Measurements from ENCODE around the gene PRELID1.

DNA sequence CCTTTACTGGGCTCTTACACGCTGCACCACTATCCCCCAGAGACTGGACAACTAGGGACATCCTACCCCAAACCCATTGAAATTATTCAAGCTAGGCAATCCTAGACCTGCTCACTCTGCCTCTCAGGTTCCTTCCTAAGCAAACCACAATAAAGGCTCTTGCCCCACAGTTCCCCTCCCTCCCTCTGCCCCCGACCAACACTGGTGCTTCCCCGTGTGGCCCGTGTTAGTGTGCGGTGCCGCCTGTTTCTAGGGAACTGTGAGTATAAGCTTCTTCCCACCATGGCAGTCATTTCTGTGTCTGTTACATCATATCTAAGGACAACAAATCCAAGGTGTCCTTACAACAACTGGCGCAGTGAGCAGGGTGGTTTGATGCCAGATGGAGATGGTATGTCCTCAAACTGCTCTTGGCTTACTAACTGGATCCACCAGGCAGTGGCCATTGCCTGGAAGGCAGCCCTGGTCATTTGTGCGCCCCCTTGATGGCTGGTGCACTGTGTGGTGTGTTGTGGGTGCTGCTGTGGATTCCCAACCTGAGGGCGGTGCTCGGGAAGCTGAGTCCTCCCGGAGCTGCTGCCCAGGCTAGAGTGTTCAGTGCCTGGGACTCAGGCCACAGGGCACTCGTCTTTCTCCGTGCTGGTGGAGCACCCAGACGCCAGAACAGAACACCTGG, 16.5 kb downstream of the PRELID1 start:
- TF ChIP-seq TAF1 (IDR thresholded peaks at IDR 0.05; ENCODE audit: borderline replicate concordance, low read depth, low read length) (no peak), FOS (IDR thresholded peaks at IDR 0.05; ENCODE audit: borderline replicate concordance, extremely low read depth, insufficient read length) (no peak), POLR2A (IDR thresholded peaks at IDR 0.05; ENCODE audit: low read depth, low read length) (no peak), SMC3 (IDR thresholded peaks at IDR 0.05; ENCODE audit: borderline replicate concordance, low read length) (no peak), STAT1 (conservative IDR thresholded peaks at IDR 0.05) (no peak), NR2F1 (conservative IDR thresholded peaks at IDR 0.05) (no peak)
- TF ChIP-seq, protein P1, sequence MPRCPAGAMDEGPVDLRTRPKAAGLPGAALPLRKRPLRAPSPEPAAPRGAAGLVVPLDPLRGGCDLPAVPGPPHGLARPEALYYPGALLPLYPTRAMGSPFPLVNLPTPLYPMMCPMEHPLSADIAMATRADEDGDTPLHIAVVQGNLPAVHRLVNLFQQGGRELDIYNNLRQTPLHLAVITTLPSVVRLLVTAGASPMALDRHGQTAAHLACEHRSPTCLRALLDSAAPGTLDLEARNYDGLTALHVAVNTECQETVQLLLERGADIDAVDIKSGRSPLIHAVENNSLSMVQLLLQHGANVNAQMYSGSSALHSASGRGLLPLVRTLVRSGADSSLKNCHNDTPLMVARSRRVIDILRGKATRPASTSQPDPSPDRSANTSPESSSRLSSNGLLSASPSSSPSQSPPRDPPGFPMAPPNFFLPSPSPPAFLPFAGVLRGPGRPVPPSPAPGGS (IDR thresholded peaks at IDR 0.05; ENCODE audit: borderline replicate concordance, insufficient read depth, low read depth, low read length, poor library complexity, severe bottlenecking): no peak
- TF ChIP-seq, protein P2, sequence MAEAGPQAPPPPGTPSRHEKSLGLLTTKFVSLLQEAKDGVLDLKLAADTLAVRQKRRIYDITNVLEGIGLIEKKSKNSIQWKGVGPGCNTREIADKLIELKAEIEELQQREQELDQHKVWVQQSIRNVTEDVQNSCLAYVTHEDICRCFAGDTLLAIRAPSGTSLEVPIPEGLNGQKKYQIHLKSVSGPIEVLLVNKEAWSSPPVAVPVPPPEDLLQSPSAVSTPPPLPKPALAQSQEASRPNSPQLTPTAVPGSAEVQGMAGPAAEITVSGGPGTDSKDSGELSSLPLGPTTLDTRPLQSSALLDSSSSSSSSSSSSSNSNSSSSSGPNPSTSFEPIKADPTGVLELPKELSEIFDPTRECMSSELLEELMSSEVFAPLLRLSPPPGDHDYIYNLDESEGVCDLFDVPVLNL (IDR thresholded peaks at IDR 0.05; ENCODE audit: low read depth, low read length): no peak
